ENCODE results near the gene TTC39C.

Gene TTC39C

DNA sequence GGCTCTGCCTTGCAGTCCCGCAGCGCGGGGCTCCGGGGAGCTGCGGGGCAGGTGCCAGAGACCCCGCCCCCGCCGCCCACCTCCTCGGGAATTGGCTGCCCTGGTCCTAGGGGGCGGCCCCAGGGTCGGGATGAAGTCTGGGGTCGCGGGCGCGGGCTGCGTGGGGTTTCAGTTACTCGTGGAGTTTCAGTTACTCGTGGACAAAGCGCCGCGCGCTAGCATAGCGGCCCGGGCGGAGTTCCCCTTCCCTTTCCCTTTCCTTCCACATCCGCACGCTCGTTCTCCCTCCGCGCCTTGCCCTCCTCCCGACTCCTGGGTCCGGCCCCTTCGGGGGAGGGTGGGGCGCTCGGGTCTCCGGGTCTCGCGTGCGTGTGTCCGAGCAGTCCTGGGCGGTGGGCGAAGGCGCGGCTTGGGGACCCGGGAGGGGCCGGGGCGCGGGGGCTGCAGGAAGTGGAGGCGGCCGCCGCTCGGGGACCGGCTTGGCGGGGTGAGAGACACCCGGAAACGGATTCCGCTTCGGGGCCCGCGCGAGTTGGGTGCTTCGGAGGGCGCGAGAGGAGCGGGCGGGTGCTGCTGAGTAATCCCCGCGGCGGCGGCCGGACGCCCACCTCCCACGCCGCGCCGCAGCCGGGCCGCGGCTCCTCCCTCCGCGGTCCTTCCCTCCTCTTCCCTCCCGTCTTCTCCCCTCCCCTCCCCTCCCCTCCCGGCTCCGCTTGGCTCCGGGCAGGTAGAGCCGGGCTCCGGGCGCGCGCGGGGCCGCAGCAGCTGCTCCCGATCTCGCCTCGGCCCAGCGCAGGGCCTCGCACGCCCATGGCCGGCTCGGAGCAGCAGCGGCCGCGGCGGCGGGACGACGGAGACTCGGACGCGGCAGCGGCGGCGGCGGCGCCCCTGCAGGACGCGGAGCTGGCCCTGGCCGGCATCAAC lies at the start of gene TTC39C:
TTC39C (plus strand) TSS at position 693 of the 924 bp plus-strand sequence; CDS start at position 811, 118 bp downstream.
- H3K27me3 Mint-ChIP-seq, result no peaks in the 10 kb centered on the region
- H3K27ac Mint-ChIP-seq, result peak within 1 kb of the TSS; percentile 96
- H3K4me1 Mint-ChIP-seq, result peaks cover 78% of the 10 kb centered on the region
- peak within 1 kb of the TSS; percentile 99 for H3K4me3 Mint-ChIP-seq
- H3K9me3 Mint-ChIP-seq, result no peaks in the 10 kb centered on the region
- peaks cover 1% of the 10 kb centered on the region for H3K36me3 Mint-ChIP-seq

DNA sequence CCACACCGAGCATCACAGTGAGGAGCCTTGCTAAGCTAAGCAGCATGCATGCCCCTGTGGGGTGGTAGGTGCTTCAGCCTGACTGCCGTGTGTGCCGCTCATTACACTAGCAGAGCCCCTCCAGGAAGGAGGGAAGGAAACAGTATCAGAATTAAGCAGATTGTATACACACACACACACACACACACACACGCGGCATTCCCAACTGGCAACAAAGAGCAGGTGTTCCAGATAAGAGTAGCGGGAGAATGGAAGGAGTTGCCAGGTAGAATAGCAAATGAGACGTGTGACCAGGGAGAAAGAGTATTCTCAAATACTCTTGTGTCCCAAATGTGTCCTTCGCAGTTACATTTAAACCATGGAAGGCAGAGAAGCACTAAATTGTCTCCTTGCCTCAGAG lies 47.6 kb upstream of the TTC39C start:
- H3K4me3 Mint-ChIP-seq, result no peak overlapping the region

DNA sequence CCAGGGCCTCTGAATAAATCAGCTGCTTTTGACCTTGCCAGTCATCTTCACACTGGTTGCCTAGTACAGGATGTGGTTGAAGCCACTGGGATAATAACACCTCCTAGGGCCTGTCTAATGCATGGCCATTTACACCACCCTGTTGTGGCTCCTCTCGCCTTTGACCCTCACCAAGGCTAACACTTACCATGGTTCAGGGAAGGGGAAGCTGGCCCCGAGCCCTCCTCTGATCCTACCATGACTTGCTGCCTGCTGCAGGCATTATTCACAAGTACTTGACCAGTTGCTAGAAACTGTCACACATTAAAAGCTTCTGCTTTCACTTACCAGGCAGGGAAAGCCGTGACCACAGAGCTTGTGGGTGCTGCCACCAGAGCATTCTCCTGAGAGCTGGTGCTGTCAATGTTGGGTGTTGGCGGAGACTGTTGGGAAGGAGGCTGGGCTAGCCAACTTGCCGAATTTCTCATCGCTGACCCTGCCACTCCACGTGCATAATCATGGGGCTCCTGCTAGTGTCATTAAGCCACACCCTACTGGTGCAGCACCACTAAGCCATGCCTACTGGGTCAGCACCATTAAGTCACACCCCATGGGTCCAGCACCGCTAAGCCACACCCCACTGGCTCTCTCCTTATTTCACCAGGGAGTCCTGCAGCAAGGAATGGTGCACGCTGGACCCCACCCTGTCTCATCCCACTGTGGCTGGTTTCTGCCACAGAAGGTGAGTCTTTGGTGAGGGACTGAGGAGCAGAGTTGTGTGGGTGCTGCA lies 47.0 kb upstream of the TTC39C start:
- no peak overlapping the region for H3K4me3 Mint-ChIP-seq
- H3K27me3 Mint-ChIP-seq, result no peaks in the 10 kb centered on the region
- no peaks in the 10 kb centered on the region for H3K9me3 Mint-ChIP-seq
- peaks cover 81% of the 10 kb centered on the region for H3K4me1 Mint-ChIP-seq
- H3K36me3 Mint-ChIP-seq, result no peaks in the 10 kb centered on the region
- H3K27ac Mint-ChIP-seq, result no peak overlapping the region

More for the DNA sequence above, 47.6 kb upstream of the TTC39C start:
- H3K4me1 Mint-ChIP-seq, result peaks cover 75% of the 10 kb centered on the region
- no peaks in the 10 kb centered on the region for H3K36me3 Mint-ChIP-seq
- H3K9me3 Mint-ChIP-seq, result no peaks in the 10 kb centered on the region
- H3K27me3 Mint-ChIP-seq, result no peaks in the 10 kb centered on the region
- no peak overlapping the region for H3K27ac Mint-ChIP-seq

DNA sequence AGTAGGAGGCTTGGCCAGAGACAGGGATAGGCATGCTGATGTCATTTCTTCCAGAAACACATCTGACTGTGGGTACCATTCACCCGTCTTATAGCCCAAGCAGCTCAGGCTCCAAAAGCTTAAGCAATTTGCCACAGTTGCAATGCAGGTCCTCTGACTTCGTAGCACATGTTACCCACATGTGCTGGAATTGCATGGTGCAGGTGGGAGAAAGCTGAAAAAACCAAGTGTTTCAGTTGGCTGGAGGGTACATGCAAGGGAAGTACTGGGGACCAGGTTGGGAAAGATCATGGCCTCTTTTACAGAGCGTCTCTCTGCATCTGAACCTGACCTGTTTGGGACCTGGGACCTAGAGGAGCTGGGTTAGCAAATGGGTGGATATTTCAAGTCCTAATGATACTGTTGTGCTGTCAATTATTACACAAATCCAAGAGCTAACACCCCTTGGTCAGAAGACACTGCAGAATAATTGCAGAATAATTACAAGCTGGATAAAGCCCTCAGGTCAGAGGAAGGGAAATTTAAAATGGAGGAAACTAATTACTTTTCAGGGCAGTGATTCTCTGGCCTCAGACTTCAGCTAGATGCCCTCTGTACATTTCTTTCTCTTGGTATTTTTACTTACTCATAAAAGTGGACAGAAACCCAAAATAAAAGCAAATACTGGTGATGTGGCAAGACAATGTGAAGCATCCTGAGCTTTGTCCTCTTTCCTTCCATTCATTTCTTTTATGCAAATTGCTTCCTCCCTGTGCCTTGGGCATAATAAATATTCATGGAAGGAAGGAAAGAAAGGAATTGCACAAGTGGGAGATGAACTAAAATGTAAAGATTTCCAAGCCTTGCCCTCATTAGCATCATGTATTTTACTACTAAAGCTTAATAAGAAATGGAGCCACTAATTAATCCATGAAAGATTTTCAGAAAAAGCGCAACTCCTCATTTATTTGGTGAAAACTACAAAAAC lies 45.6 kb upstream of the TTC39C start:
- Mint-ChIP-seq H3K4me1 (peaks cover 84% of the 10 kb centered on the region), H3K9me3 (no peaks in the 10 kb centered on the region), H3K27me3 (no peaks in the 10 kb centered on the region), H3K36me3 (no peaks in the 10 kb centered on the region), H3K27ac (no peak overlapping the region), H3K4me3 (no peak overlapping the region)

DNA sequence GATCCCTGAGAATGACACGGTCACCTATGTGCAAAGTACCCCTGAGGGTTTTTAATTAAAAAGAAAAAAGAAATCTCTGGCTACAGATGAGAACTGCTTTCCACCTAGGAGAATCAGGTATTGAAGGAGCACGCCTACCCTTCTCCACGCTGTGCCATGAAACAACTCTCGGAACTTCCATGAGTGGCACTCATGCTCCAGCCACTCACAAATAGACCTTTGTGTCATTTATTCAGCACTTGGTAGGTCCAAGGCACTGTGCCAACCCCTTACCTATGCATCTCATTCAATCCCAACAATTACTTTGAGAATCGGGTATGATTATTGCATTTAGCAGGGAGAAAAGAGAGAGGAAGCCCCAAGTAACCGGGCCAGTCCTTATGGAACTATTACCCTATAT lies 44.9 kb upstream of the TTC39C start:
- H3K4me3 Mint-ChIP-seq, result no peak overlapping the region
- no peaks in the 10 kb centered on the region for H3K27me3 Mint-ChIP-seq
- H3K36me3 Mint-ChIP-seq, result no peaks in the 10 kb centered on the region
- H3K4me1 Mint-ChIP-seq, result peaks cover 77% of the 10 kb centered on the region
- peaks cover 3% of the 10 kb centered on the region for H3K9me3 Mint-ChIP-seq
- H3K27ac Mint-ChIP-seq, result no peak overlapping the region

DNA sequence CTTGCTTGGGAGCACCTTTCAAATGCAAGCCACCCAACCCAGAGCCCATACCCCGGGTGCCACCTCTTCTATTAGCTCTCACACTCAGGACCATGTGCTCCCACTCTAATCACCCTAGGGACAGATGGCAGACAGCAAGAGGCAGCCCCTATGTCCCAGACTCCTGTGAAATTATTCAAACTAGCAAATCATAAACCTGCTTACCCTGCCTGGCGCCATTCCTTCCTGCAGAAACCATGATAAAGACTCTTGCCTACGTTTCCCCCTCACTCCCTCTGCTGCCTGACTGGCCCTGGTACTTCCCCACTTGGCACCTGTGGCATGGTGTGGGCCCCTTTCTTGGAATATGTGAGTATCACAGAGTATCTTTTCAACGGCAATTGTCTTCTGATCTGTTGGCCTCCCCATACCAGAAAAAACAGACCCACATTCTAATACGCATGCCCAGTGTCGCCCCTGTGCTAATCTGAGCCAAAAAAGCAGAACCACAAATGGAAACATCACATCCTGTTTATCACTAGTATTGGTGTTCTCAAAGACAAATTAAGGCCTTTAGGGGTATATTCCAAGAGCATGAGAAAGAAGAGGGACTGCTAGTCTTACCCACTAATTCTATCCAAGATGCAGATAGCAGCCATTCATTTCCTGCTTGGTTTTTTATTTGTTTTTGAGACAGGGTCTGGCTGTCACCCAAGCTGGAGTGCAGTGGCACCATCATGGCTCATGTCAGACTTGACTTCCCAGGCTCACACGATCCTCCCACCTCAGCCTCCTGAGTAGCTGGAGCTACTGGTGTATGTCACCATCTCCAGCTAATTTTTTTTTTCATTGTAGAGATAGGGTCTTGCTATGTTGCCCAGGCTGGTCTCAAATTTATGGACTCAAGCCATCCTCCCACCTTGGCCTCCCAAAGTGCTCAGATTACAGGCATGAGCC lies 44.1 kb upstream of the TTC39C start:
- Mint-ChIP-seq H3K27ac (peak overlapping the region; percentile 81), H3K27me3 (no peaks in the 10 kb centered on the region), H3K4me1 (peaks cover 70% of the 10 kb centered on the region), H3K4me3 (peak overlapping the region; percentile 38), H3K9me3 (peaks cover 3% of the 10 kb centered on the region), H3K36me3 (no peaks in the 10 kb centered on the region)

DNA sequence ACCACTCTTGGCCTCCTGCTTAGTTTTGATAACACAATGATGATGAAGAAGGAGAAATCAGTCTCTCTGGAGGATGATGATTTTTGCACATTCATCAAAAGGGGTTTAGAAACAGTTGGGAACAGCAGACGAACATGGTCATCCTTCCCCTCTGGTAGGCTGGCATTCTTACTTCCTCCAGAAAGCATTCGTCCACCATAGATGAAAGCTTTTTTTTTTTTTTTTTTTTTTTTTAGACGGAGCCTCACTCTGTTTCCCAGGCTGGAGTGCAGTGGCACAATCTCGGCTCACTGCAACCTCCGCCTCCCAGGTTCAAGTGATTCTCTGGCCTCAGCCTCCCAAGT lies 43.5 kb upstream of the TTC39C start:
- Mint-ChIP-seq H3K36me3 (no peaks in the 10 kb centered on the region), H3K27me3 (no peaks in the 10 kb centered on the region), H3K4me3 (no peak overlapping the region), H3K4me1 (peaks cover 64% of the 10 kb centered on the region), H3K9me3 (peaks cover 3% of the 10 kb centered on the region), H3K27ac (peak overlapping the region; percentile 81)

DNA sequence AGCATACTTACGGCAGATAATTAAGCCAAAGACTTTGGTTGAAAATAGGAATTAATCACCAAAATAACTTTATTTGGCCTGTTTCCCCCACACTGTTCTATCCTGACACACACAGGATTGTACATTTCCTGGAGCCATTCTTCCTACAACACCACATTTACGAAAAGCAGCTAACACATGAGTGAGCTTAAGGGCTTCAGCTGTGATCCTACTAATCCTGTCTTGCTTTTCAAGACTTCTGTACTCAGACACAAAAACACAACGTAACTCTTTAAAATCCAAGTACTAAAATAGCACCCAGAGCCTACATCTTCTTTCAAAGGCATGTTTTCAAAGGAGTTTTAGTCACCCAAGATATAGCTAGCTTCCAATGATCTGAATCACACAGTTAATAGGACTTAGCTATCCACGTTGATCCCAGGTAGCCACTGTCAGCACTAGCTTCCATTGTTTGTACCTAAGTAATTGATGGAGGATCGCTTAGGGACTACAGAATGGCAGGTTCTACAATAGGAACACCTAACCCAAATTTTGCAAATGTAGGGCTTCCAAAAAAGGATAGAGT lies 42.8 kb upstream of the TTC39C start:
- H3K36me3 Mint-ChIP-seq, result no peaks in the 10 kb centered on the region
- H3K27ac Mint-ChIP-seq, result no peak overlapping the region
- peaks cover 3% of the 10 kb centered on the region for H3K9me3 Mint-ChIP-seq
- H3K4me3 Mint-ChIP-seq, result no peak overlapping the region
- no peaks in the 10 kb centered on the region for H3K27me3 Mint-ChIP-seq
- H3K4me1 Mint-ChIP-seq, result peaks cover 62% of the 10 kb centered on the region

DNA sequence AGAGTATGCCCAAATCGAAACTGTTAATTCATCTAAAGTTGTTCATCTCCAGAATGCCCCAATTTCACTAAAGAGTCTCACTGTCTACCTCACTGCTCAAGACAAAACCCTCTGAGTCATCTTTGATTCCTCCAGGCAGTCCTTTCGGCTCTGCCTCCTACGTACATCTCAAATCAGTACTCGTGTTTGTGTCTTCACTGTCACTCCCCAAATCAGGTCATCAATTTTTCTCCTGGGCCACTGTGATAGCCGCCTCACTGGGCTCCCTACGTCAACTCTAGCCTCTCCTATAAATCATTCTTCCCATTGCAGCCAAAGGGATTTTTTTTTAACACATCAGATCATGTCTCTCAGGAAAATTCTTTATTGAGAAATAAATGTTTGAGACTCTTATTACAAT lies 42.1 kb upstream of the TTC39C start:
- no peak overlapping the region for H3K4me3 Mint-ChIP-seq
- peaks cover 59% of the 10 kb centered on the region for H3K4me1 Mint-ChIP-seq
- H3K27me3 Mint-ChIP-seq, result no peaks in the 10 kb centered on the region
- peak overlapping the region; percentile 38 for H3K27ac Mint-ChIP-seq
- peaks cover 3% of the 10 kb centered on the region for H3K36me3 Mint-ChIP-seq
- H3K9me3 Mint-ChIP-seq, result peaks cover 9% of the 10 kb centered on the region

DNA sequence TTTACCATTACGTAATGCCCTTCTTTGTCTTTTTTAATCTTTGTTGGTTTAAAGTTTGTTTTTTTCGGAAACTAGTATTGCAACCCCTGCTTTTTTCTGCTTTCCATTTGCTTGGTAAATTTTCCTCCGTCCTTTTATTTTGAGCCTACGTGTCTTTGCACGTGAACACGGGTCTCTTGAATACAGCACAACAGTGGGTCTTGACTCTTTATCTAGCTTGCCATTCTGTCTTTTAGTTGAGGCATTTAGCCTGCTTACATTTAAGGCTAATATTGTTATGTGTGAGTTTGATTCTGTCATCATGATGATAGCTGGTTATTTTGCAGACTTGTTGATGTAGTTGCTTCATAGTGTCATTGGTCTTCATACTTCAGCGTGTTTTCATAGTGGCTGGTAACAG lies 37.5 kb upstream of the TTC39C start:
- Mint-ChIP-seq H3K4me3 (no peak overlapping the region), H3K4me1 (peaks cover 39% of the 10 kb centered on the region), H3K27me3 (no peaks in the 10 kb centered on the region), H3K9me3 (peaks cover 9% of the 10 kb centered on the region), H3K27ac (peak overlapping the region; percentile 37), H3K36me3 (peaks cover 5% of the 10 kb centered on the region)

DNA sequence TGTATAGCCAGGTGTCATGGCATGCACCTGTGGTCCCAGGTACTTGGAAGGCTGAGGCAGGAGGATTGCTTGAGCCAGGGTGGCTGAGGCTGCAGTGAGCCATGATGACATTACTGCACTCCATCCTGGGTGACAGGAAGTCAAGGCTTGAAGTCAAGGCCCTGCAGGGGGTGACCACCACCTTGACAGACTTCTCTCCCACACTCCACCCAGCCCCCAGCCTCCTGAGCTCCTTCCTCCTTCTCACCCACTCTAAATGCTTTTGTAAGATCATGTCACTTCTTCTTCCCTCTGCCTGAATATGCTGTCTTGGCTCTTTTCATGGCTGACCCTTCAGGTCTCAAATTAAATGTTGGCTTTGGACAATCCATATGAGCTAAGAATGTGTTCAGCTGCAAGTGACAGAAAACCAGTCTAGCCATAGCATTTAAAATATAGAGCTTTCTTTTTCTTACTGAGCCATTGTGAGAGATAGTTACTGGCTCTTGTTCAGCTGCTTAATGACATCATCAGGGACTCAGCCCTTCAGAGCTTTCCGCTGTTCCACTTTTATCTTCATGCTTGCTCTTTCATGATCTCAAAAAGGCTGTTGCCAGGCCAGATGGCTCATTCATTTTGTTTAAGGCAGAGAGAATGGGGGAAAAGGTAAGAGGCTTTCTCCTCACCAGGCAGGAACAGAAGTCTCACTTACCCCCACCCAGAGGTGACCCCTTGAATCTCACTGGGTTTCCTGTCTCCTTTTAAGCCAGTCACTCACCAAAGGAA lies 36.7 kb upstream of the TTC39C start:
- Mint-ChIP-seq H3K4me1 (peaks cover 39% of the 10 kb centered on the region), H3K9me3 (peaks cover 9% of the 10 kb centered on the region), H3K27ac (peak overlapping the region; percentile 53), H3K36me3 (peaks cover 5% of the 10 kb centered on the region), H3K4me3 (peak overlapping the region; percentile 45), H3K27me3 (no peaks in the 10 kb centered on the region)

DNA sequence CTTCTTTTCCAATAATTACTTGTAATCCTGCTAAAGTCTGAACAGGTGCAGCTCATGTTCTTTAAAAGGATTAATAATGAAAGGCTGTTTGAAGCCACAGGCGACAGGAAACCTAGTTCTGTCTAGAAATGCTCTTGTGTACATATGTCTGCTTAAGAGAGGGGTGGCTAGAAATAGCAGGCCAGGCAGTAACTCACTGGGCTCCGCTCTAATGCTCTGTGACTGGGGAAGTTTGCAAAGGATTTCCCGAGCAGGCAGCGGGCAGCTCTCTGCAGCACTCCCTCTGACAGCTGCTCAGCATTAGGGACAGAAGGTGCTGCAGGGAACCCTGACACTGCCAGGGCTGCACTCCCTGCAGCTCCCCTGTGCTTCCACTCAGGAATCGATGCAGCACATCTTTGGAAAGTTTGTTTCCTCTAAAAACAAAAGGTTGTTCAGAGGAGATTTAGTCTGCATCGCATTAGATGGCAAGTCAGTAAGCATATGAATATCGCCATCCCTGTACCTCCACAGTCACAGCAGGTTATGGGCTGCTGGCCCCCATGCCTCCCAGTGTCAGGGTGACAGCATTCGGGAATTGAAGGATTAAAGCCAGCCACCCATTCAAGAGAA lies 33.1 kb upstream of the TTC39C start:
- H3K36me3 Mint-ChIP-seq, result peaks cover 5% of the 10 kb centered on the region
- no peak overlapping the region for H3K4me3 Mint-ChIP-seq
- H3K27me3 Mint-ChIP-seq, result no peaks in the 10 kb centered on the region
- H3K9me3 Mint-ChIP-seq, result peaks cover 5% of the 10 kb centered on the region
- peaks cover 35% of the 10 kb centered on the region for H3K4me1 Mint-ChIP-seq
- no peak overlapping the region for H3K27ac Mint-ChIP-seq

Measured in activated naive CD4-positive, alpha-beta T cell treated with anti-CD3 and anti-CD28 coated beads, Interleukin-2, amount 50 U/mL, for 24 hours (primary cell).